Heart left ventricle (tissue), 13 donors: ENCODE results near the gene PPP4R2.

Source experiments
- POLR2A ChIP-seq, 2 donors: fragments of 450-650 bp; IDR thresholded peaks; one replicate each; pipeline ENCODE4 v1.6.1; 2017; ENCODE audit warnings: antibody characterized with exemption in 2 of 2, mild to moderate bottlenecking in 2 of 2, moderate library complexity in 2 of 2
- TF ChIP-seq, protein P1 (sequence below), 12 donors: fragments of 200-600 bp; sonication (generic) in 4 of 12; IDR thresholded peaks; one replicate each; pipeline versions ENCODE4 v1.5.0 to v1.8.0; 2018 to 2022; ENCODE audit warnings: antibody characterized with exemption in 12 of 12, mild to moderate bottlenecking in 5 of 12
- donor health status: ischemic (EF 13 %, LVEDD 7.1; RV severe dilation, severe dysfunction).
- donor health status: DM: no; HTN: yes; CAD: no.
- donor health status: DM: no; HTN: no; CAD: no.
- donor health status: ischemic (EF 25% LVEDD 6.9; RV normal size, moderate dysfunction).
- donor health status: ischemic (EF 25% LVEDD 5.7; RV mildly dilated, moderate dysfunction).
- donor health status: ischemic (EF 35%, LVEDD 5.7; RV mildly dilated, moderate dysfunction).
- donor health status: nonischemic (EF 11% LVEDD 7.7; RV severe dilation, severe dysfunction).
- donor health status: DM: yes; HTN: yes; CAD: no.
- donor health status: PGD.
- donor health status: ischemic (EF 29% LVEDD 5.4; RV normal size, mild dysfunction).
- donor health status: nonischemic (EF 23%, LVEDD 6.1; RV moderate dilation, normal function).

DNA sequence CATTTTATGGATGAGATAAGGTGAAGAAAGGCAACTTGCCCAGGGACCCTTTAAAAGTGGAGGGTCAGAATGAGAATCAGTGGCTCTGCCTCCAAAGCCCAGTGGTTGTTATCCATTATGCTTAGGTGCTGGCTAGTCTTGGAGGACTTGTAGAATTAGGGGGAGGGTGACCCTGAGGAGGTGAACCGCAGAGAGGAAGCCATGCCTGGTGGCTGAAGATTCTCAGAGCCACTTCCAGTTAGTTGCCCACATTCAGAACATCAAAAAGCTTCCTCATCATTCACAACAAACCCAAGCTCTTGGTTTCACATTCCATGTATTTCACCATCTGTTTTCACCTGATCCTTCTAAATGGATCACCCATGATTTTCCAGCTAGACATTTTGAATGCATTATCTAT lies 76.0 kb downstream of the PPP4R2 start:
- TF ChIP-seq, protein P1, sequence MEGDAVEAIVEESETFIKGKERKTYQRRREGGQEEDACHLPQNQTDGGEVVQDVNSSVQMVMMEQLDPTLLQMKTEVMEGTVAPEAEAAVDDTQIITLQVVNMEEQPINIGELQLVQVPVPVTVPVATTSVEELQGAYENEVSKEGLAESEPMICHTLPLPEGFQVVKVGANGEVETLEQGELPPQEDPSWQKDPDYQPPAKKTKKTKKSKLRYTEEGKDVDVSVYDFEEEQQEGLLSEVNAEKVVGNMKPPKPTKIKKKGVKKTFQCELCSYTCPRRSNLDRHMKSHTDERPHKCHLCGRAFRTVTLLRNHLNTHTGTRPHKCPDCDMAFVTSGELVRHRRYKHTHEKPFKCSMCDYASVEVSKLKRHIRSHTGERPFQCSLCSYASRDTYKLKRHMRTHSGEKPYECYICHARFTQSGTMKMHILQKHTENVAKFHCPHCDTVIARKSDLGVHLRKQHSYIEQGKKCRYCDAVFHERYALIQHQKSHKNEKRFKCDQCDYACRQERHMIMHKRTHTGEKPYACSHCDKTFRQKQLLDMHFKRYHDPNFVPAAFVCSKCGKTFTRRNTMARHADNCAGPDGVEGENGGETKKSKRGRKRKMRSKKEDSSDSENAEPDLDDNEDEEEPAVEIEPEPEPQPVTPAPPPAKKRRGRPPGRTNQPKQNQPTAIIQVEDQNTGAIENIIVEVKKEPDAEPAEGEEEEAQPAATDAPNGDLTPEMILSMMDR (IDR thresholded peaks at IDR 0.05), result no peak
- TF ChIP-seq POLR2A (IDR thresholded peaks at IDR 0.05), result no peak
